Activated B cell treated with CpG ODN at 0.5 μM for 24 hours (primary cell): ENCODE data around the gene OR2M5. TPM values are rescaled to one million over a fixed set of nuclear protein-coding genes. Genes with fewer than 3 reads are reported as not detected.

Source experiments
- ATAC-seq: fragments of 200-7000 bp; cut with Tn5 transposase; one replicate; pipeline ENCODE4 v1.10.0; 2021; ENCODE audit warnings: low read depth, mild to moderate bottlenecking, moderate library complexity
- CTCF ChIA-PET: fragments of 350-600 bp; sonication (Branson Sonifier 250); formaldehyde crosslinking; loops from one replicate; lab custom pipeline; 2021; ENCODE audit warnings: antibody characterized with exemption; lab: Charles Lee
- POLR2A ChIA-PET: fragments of 350-600 bp; sonication (Branson Sonifier 250); formaldehyde crosslinking; loops from one replicate; lab custom pipeline; 2021; ENCODE audit warnings: antibody characterized with exemption; lab: Charles Lee
- DNase-seq: peaks from one replicate; pipeline ENCODE4 v3.0.0; 2022
- H3K27ac Mint-ChIP-seq: one replicate; pipeline ENCODE4 v1.8.0; 2020; ENCODE audit warnings: mixed read lengths
- H3K27me3 Mint-ChIP-seq: one replicate; pipeline ENCODE4 v1.8.0; 2021; ENCODE audit warnings: mixed read lengths
- H3K36me3 Mint-ChIP-seq: one replicate; pipeline ENCODE4 v1.8.0; 2021; ENCODE audit warnings: low read depth, mixed read lengths
- H3K4me1 Mint-ChIP-seq: one replicate; pipeline ENCODE4 v1.8.0; 2021; ENCODE audit warnings: mixed read lengths
- H3K4me3 Mint-ChIP-seq: one replicate; pipeline ENCODE4 v1.8.0; 2020; ENCODE audit warnings: mild to moderate bottlenecking, mixed read lengths
- H3K9me3 Mint-ChIP-seq: one replicate; pipeline ENCODE4 v1.8.0; 2020; ENCODE audit warnings: mixed read lengths
- intact Hi-C: fragments of 100-400 bp; cut with micrococcal nuclease; formaldehyde crosslinking; loops from one replicate; pipeline ENCODE4 v1.15.1; 2024
- total RNA-seq: library from RNA; stranded (reverse); gene quantifications from 2 replicates; pipeline ENCODE4 v1.2.3, GENCODE V29; 2022
- TF ChIP-seq, protein P1 (sequence below): fragments of 200-600 bp; IDR thresholded peaks from one replicate; pipeline ENCODE4 v1.8.0; 2022; ENCODE audit warnings: antibody characterized with exemption, mild to moderate bottlenecking

Gene OR2M5
- total RNA-seq, result not detected in 2 replicates

DNA sequence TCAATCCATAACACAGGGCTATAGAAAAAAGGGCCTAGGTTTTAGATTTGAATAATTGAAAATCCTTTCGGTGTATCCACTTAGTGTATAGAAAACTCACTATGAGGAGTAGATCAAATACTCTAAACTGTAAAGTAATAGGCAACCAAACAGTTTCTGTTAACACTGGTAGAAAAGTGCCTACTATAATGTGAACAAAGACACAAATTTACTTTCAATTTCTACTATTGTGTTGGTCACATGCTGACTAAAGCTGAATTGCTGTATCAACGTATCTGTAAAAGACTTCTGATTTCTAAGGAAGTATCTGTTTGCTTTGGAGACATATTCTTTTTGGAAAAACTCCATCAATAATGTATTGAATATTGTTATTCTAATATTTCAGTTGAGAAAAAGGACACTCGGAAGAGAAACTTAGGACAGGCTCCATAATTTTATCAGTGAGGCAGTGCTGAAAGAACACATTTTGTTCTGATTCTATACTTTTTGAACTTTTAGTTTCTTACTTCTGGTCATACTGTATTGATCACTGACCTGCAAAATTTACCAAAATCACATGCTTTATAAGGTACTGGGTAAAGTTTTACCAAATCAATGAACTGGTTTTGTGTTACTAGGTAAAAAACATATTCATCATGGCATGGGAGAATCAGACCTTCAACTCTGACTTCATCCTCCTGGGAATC lies at the start of gene OR2M5:
Gene OR2M5, plus strand, starts transcription at position 636 of the 686 bp plus-strand sequence. Its CDS starts 0 bp downstream, at position 636.
- Mint-ChIP-seq H3K4me3 (no peak within 1 kb of the TSS), H3K27me3 (no peaks in the 10 kb centered on the region), H3K36me3 (no peaks in the 10 kb centered on the region), H3K27ac (no peak within 1 kb of the TSS), H3K9me3 (peaks cover 15% of the 10 kb centered on the region), H3K4me1 (peaks cover 7% of the 10 kb centered on the region)
- TF ChIP-seq, protein P1, sequence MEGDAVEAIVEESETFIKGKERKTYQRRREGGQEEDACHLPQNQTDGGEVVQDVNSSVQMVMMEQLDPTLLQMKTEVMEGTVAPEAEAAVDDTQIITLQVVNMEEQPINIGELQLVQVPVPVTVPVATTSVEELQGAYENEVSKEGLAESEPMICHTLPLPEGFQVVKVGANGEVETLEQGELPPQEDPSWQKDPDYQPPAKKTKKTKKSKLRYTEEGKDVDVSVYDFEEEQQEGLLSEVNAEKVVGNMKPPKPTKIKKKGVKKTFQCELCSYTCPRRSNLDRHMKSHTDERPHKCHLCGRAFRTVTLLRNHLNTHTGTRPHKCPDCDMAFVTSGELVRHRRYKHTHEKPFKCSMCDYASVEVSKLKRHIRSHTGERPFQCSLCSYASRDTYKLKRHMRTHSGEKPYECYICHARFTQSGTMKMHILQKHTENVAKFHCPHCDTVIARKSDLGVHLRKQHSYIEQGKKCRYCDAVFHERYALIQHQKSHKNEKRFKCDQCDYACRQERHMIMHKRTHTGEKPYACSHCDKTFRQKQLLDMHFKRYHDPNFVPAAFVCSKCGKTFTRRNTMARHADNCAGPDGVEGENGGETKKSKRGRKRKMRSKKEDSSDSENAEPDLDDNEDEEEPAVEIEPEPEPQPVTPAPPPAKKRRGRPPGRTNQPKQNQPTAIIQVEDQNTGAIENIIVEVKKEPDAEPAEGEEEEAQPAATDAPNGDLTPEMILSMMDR, result no peak
- DNase-seq, result no peak
- POLR2A ChIA-PET, result no interaction called here
- CTCF ChIA-PET, result no interaction called here
- ATAC-seq, result no peak
- intact Hi-C loops, result no loop called here

DNA sequence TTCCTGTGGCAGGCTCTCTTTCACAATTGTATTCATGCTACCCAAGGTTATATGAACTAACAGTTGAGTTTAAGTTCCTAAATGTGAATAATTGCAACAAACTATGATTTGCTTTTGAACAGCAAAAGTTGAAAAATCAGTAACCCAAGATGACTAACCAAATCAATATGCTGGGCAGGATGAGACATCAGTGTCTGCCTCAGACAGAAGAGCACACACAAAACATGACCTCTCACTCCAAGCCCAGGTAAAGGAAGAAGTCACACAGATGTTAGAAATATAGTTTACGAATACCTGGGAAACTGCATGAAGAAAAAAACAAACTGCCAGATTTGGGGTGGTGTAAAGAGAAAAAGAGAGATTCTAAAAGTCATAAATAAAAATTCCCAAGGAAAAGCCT lies 46.4 kb upstream of the OR2M5 start:
- TF ChIP-seq, protein P1, result no peak
- ChIA-PET POLR2A (no interaction called here), CTCF (no interaction called here)
- Mint-ChIP-seq H3K27ac (no peak overlapping the region), H3K4me1 (no peaks in the 10 kb centered on the region), H3K4me3 (no peak overlapping the region), H3K36me3 (no peaks in the 10 kb centered on the region), H3K27me3 (no peaks in the 10 kb centered on the region), H3K9me3 (peaks cover 2% of the 10 kb centered on the region)
- no peak for ATAC-seq
- intact Hi-C loops, result no loop called here
- no peak for DNase-seq

- no peak for ATAC-seq
- H3K27ac Mint-ChIP-seq, result no peak overlapping the region
- peaks cover 2% of the 10 kb centered on the region for H3K9me3 Mint-ChIP-seq
- H3K27me3 Mint-ChIP-seq, result no peaks in the 10 kb centered on the region
- ChIA-PET POLR2A (no interaction called here), CTCF (no interaction called here)
- TF ChIP-seq, protein P1, result no peak
- no peak overlapping the region for H3K4me3 Mint-ChIP-seq
- intact Hi-C loops, result no loop called here
- no peaks in the 10 kb centered on the region for H3K36me3 Mint-ChIP-seq
- DNase-seq, result no peak
- no peaks in the 10 kb centered on the region for H3K4me1 Mint-ChIP-seq
Observed at GRCh38 chr1:248102847-248103246, 42.1 kb upstream of the OR2M5 start.

DNA sequence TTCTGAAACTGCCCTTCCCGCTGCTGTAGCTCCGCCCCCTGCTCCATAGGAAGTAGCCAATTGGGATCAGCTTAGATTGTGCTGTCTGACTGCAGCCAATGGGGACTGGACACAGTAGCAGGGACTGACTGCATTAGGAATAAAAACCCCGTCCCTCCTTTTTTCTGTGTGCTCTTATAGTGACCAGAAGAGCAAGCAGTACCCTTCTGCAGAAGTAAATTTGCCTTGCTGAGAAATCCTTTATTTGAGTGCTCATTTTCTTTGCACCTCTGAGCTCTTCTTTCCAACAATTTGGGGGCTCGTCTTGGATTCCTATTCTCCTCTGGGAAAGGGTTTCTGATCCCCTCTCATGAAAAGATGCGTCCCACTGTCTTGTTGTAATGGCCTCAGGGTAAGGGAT lies 33.8 kb upstream of the OR2M5 start:
- Mint-ChIP-seq H3K4me3 (no peak overlapping the region), H3K27ac (no peak overlapping the region), H3K36me3 (no peaks in the 10 kb centered on the region), H3K4me1 (no peaks in the 10 kb centered on the region), H3K9me3 (peaks cover 29% of the 10 kb centered on the region), H3K27me3 (no peaks in the 10 kb centered on the region)
- DNase-seq, result no peak
- TF ChIP-seq, protein P1, result no peak
- intact Hi-C loops, result no loop called here
- ChIA-PET CTCF (no interaction called here), POLR2A (no interaction called here)
- no peak for ATAC-seq

DNA sequence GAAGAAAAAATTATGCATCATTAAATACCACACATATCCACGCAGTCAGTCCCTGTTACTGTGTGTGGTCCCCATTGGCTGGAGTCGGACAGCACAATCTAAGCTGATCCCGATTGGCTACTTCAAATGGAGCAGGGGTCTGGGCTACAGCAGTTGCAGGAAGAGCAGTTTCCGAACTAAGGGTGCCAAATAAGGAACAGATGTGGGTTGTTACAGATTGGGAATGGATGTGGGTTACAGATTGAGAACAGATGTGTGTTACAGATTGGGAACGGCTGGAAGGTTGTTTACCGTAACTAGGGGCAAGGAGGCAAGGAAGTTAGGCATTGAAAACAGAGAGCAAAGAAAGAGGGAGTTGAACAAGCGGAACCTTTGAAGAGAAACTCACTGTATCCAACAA lies 30.1 kb upstream of the OR2M5 start:
- POLR2A ChIA-PET, result no interaction called here
- intact Hi-C loops, result no loop called here
- Mint-ChIP-seq H3K36me3 (no peaks in the 10 kb centered on the region), H3K27ac (no peak overlapping the region), H3K4me3 (no peak overlapping the region), H3K9me3 (peaks cover 26% of the 10 kb centered on the region), H3K27me3 (no peaks in the 10 kb centered on the region), H3K4me1 (no peaks in the 10 kb centered on the region)
- no peak for ATAC-seq
- CTCF ChIA-PET, result no interaction called here
- no peak for DNase-seq
- TF ChIP-seq, protein P1, result no peak
